Type B pancreatic cell (in vitro differentiated cells): Measurements from ENCODE around the gene JOSD2. TPM values are rescaled to one million over a fixed set of nuclear protein-coding genes. Genes with fewer than 3 reads are reported as not detected.
"Not testable (repeated sequence)": the region's sequence is repeated elsewhere in the genome, so short reads cannot be mapped to it uniquely, and the experiment has no call there.

Source experiments
- DNase-seq: peaks from one replicate; pipeline ENCODE4 v3.0.0; 2021; ENCODE audit warnings: mixed read lengths; ENCODE audit not compliant: unreplicated experiment; ENCODE audit errors: extremely low spot score
- H3K27ac Mint-ChIP-seq: 2 replicates; pipeline ENCODE4 v1.8.0; 2021; ENCODE audit warnings: mild to moderate bottlenecking, mixed read lengths
- H3K27me3 Mint-ChIP-seq: 2 replicates; pipeline ENCODE4 v1.8.0; 2021; ENCODE audit warnings: mixed read lengths
- H3K36me3 Mint-ChIP-seq: 2 replicates; pipeline ENCODE4 v1.8.0; 2021; ENCODE audit warnings: mixed read lengths
- H3K4me1 Mint-ChIP-seq: one replicate; pipeline ENCODE4 v1.8.0; 2021; ENCODE audit warnings: mixed read lengths; ENCODE audit not compliant: unreplicated experiment
- H3K4me3 Mint-ChIP-seq: 2 replicates; pipeline ENCODE4 v1.8.0; 2021; ENCODE audit warnings: mild to moderate bottlenecking, mixed read lengths
- H3K9me3 Mint-ChIP-seq: 2 replicates; pipeline ENCODE4 v1.8.0; 2021; ENCODE audit warnings: mixed read lengths
- total RNA-seq: library from RNA; stranded (reverse); gene quantifications from 2 replicates; pipeline ENCODE4 v1.2.1, GENCODE V29; 2021; ENCODE audit warnings: low replicate concordance
- TF ChIP-seq, protein P1 (sequence below): fragments of 200-600 bp; sonication (generic); conservative IDR thresholded peaks from 2 replicates; pipeline ENCODE4 v1.5.0; 2021; ENCODE audit warnings: antibody characterized with exemption, mild to moderate bottlenecking

The JOSD2 gene
- total RNA-seq, 1 donor from 2014 or later = 16.2 TPM

DNA sequence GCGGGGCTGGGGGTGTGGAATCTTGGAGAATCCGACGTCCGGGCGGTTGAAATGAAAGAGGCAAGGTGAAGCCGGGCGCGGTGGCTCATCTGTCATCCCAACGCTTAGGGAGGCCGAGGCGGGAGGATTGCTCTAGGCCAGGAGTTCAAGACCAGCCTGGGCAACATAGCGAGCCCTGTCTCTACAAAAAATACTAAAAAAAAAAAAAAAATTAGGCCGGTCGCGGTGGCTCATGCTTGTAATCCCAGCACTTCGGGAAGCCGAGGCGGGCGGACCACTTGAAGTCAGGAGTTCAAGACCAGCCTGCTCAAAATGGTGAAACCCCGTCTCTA, 34.1 kb downstream of the JOSD2 start:
- H3K4me3 Mint-ChIP-seq = peak overlapping the region; percentile 99
- H3K4me1 Mint-ChIP-seq = peaks cover 12% of the 10 kb centered on the region
- peaks cover 18% of the 10 kb centered on the region for H3K36me3 Mint-ChIP-seq
- peak overlapping the region; percentile 99 for H3K27ac Mint-ChIP-seq
- no peaks in the 10 kb centered on the region for H3K9me3 Mint-ChIP-seq
- peaks cover 3% of the 10 kb centered on the region for H3K27me3 Mint-ChIP-seq
- no peak for DNase-seq
- TF ChIP-seq, protein P1, sequence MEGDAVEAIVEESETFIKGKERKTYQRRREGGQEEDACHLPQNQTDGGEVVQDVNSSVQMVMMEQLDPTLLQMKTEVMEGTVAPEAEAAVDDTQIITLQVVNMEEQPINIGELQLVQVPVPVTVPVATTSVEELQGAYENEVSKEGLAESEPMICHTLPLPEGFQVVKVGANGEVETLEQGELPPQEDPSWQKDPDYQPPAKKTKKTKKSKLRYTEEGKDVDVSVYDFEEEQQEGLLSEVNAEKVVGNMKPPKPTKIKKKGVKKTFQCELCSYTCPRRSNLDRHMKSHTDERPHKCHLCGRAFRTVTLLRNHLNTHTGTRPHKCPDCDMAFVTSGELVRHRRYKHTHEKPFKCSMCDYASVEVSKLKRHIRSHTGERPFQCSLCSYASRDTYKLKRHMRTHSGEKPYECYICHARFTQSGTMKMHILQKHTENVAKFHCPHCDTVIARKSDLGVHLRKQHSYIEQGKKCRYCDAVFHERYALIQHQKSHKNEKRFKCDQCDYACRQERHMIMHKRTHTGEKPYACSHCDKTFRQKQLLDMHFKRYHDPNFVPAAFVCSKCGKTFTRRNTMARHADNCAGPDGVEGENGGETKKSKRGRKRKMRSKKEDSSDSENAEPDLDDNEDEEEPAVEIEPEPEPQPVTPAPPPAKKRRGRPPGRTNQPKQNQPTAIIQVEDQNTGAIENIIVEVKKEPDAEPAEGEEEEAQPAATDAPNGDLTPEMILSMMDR = no peak

DNA sequence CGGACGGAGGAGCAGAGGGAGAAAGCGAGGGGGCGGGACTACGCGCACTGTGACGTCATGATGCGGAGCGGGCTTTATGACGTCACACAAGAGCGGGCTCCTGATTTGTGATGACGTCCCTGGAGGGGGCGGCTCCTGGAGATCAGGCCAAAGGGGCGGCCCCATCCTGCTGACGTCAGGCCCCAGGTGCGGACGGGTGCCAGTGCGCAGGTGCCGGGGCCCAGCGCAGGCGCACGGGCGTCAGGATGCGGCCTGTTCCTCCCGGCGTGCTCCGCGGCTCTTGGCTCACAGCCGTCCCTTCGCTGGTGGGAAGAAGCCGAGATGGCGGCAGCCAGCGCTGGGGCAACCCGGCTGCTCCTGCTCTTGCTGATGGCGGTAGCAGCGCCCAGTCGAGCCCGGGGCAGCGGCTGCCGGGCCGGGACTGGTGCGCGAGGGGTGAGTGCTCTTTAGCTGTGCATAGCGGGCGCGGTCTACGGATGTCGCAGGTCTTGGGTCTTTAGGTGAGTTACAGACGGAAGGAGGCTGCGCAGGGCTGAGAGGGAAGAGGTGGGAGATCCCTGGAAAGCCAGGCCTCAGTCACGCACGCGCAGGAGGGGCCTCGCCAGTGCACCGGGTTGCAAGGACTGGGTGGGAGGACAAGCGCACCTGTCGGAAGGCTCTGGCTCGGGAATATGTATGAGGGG, 34.6 kb downstream of the JOSD2 start, which contains the start of the genes EMC10 and GARIN5A:
Gene EMC10 (plus strand): TSS at position 284 of the 683 bp plus-strand sequence. CDS start 38 bp downstream, at position 322.
Gene GARIN5A (minus strand): TSS at position 625 of the 683 bp plus-strand sequence. CDS start 460 bp downstream, at position 165.
- DNase-seq = peak; percentile 95
- Mint-ChIP-seq H3K27ac (peak within 1 kb of the TSS; percentile 99), H3K4me1 (peaks cover 12% of the 10 kb centered on the region), H3K4me3 (peak within 1 kb of the TSS; percentile 99), H3K36me3 (peaks cover 18% of the 10 kb centered on the region), H3K9me3 (no peaks in the 10 kb centered on the region), H3K27me3 (peaks cover 3% of the 10 kb centered on the region)
- TF ChIP-seq, protein P1 = no peak

DNA sequence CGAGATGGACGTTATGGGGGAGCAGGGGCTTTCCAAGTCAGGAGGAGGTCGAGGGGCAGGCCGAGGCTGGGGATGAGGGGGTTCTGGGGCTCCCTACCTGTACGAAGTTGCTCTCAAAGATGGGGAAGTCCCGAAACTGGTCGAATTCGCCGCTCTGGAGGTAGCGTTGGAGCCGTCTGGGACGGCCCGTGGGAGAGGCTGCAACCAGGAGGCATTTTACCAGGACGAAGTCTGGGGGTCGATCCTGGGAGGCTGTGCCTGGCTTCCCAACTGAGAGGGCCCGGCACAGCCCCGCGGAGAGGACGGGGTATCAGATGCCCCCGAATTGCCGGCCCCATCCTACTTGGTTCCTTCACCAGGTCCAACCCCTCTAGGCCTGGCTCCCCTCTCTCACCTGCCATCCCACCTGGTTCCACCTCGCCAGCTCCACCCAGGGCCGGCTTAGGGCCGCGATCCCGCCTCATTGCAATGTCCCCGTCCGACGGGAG, 35.2 kb downstream of the JOSD2 start:
- H3K4me3 Mint-ChIP-seq = peak overlapping the region; percentile 99
- H3K27me3 Mint-ChIP-seq = peaks cover 3% of the 10 kb centered on the region

DNA sequence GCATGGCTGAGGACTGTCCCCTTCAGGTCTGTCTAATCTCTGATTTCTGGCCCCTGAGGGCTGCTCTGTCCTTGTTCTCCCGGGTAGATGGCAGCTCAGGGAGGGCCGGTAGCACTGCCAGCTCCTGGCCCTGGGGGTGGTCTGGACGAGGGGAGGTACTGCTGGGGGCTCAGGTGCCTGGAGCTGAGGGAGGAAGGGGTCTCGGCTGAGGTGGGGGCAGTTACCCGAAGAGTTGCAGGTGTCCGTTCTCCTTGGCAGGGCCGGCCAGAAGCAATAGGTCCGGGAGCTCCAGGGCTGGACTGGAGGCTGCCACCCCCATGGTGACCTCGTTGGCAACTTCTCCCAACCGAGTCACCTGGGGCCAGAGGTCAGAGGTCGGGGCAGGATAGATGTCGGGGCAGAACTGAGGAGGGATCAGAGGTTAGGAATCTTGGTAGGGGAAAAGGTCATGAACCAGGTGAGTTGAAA, 35.9 kb downstream of the JOSD2 start:
- no peaks in the 10 kb centered on the region for H3K9me3 Mint-ChIP-seq
- TF ChIP-seq, protein P1 = no peak
- H3K4me1 Mint-ChIP-seq = peaks cover 12% of the 10 kb centered on the region
- H3K4me3 Mint-ChIP-seq = peak overlapping the region; percentile 76
- no peak for DNase-seq
- H3K27me3 Mint-ChIP-seq = peaks cover 3% of the 10 kb centered on the region
- peak overlapping the region; percentile 69 for H3K27ac Mint-ChIP-seq
- peaks cover 18% of the 10 kb centered on the region for H3K36me3 Mint-ChIP-seq

More for the DNA sequence above, 35.2 kb downstream of the JOSD2 start:
- TF ChIP-seq, protein P1 = no peak
- Mint-ChIP-seq H3K27ac (peak overlapping the region; percentile 99), H3K9me3 (no peaks in the 10 kb centered on the region), H3K36me3 (peaks cover 18% of the 10 kb centered on the region), H3K4me1 (peaks cover 12% of the 10 kb centered on the region)
- DNase-seq = no peak

DNA sequence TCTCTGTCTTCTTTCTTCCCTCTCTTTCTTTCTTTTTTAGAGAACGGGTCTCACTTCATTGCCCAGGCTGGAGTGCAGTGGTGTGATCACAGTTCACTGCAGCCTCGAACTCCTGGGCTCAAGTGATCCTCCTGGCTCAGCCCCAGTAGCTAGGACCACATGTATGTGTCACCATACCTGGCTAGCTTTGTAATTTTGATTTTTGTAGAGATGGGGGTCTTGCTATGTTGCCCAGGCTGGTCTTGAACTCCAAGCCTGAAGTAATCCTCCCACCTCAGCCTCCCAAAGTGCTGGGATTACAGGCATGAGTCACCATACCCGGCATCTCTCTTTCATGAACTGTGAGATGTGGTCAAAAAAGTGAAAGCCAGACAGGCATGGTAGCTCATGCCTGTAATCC, 37.7 kb downstream of the JOSD2 start:
- not testable (repeated sequence) for H3K4me3 Mint-ChIP-seq, H3K27ac Mint-ChIP-seq, H3K9me3 Mint-ChIP-seq, DNase-seq, H3K27me3 Mint-ChIP-seq
- Mint-ChIP-seq H3K4me1 (peaks cover 14% of the 10 kb centered on the region), H3K36me3 (peaks cover 14% of the 10 kb centered on the region)

DNA sequence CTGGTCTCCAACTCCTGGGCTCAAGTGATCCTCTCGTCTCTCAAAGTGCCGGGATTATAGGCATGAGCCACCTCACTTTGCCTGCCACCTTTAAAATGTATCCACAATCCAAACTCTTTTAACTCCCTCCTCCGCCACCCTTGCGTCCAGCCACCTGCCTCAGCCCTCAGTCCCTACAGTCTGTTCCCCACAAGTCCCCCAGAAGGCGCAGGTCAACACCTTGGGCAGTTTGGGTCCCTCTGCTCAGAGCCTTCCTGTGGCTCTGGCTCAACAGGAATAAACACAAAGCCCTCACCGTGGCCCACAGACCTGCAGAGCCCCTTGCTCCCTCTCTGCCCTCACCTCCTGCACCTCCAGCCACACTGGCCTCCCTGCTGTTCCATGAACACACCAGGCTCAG, 42.2 kb downstream of the JOSD2 start:
- no peaks in the 10 kb centered on the region for H3K9me3 Mint-ChIP-seq
- no peak for DNase-seq
- H3K4me1 Mint-ChIP-seq = peaks cover 8% of the 10 kb centered on the region
- H3K36me3 Mint-ChIP-seq = no peaks in the 10 kb centered on the region
- H3K4me3 Mint-ChIP-seq = no peak overlapping the region
- no peaks in the 10 kb centered on the region for H3K27me3 Mint-ChIP-seq
- H3K27ac Mint-ChIP-seq = peak overlapping the region; percentile 34
- TF ChIP-seq, protein P1 = no peak
